HepG2 (cell line): ENCODE measurements around the gene HOXB5. TPM values are rescaled to one million over a fixed set of nuclear protein-coding genes. Genes with fewer than 3 reads are reported as not detected.

Source experiments
- ATAC-seq: fragments of 200-7000 bp; cut with Tn5 transposase; 3 replicates; pipeline ENCODE4 v1.9.1; 2020; ENCODE audit warnings: mild to moderate bottlenecking, moderate library complexity
- BruUV-seq: library from RNA; stranded (reverse); fragments of 400-500 nt; replicated peaks from 2 replicates; lab custom pipeline; 2021; lab: Mats Ljungman, UMichigan
- CTCF ChIA-PET: fragments of 300-600 bp; formaldehyde crosslinking; extraction: SDS; loops from one replicate; lab custom pipeline; 2021; ENCODE audit warnings: low total read pairs, inconsistent platforms, low intra/inter-chr PET ratio; lab: Yijun Ruan, JAX
- POLR2A ChIA-PET: fragments of 350-600 bp; sonication (Branson Sonifier 250); formaldehyde crosslinking; loops from one replicate; lab custom pipeline; 2020; ENCODE audit warnings: antibody characterized with exemption, inconsistent platforms; lab: Yijun Ruan, JAX
- DNase-seq: peaks from one replicate; pipeline ENCODE4 v3.0.0-alpha.2; 2015; ENCODE audit warnings: low spot score
- FAIRE-seq: peaks from 3 replicates; lab custom pipeline; 2011; peaks lifted over from hg19 to GRCh38; lab: Jason Lieb, UNC
- H2AFZ ChIP-seq: one replicate; pipeline ENCODE4 v1.6.1; 2011; ENCODE audit warnings: low read length, inconsistent platforms
- H3K27ac ChIP-seq: fragments of 300-600 bp; 3 replicates; pipeline ENCODE4 v1.8.0; 2011; ENCODE audit warnings: mixed run types, mild to moderate bottlenecking, mixed read lengths, low read length, inconsistent platforms; ENCODE audit not compliant: insufficient read depth; ENCODE audit errors: extremely low read length
- H3K27me3 ChIP-seq, 2 experiments: fragments of 200-600 bp in 1 of 2; 2 replicates in 1 of 2; 3 replicates in 1 of 2; pipeline versions ENCODE4 v1.6.0 to v1.8.0; 2011; ENCODE audit warnings: low read length in 2 of 2, mild to moderate bottlenecking in 2 of 2, moderate library complexity in 2 of 2, inconsistent platforms in 1 of 2; ENCODE audit not compliant: insufficient read depth in 2 of 2, control insufficient read depth in 1 of 2
- H3K36me3 ChIP-seq, 2 experiments: fragments of 200-600 bp in 1 of 2; replicated peaks in 1 of 2; 2 replicates in 1 of 2; 3 replicates in 1 of 2; pipeline versions ENCODE4 v1.5.1 to v1.8.0; 2011; ENCODE audit warnings: low read length in 2 of 2, inconsistent platforms in 1 of 2; ENCODE audit not compliant: insufficient read depth in 2 of 2, control insufficient read depth in 1 of 2
- H3K4me1 ChIP-seq: 2 replicates; pipeline ENCODE4 v1.5.1; 2012; ENCODE audit warnings: low read length, inconsistent platforms; ENCODE audit not compliant: insufficient read depth
- H3K4me2 ChIP-seq: 2 replicates; pipeline ENCODE4 v1.6.0; 2011; ENCODE audit warnings: low read depth, low read length, inconsistent platforms
- H3K4me3 ChIP-seq, 3 experiments: fragments of 200-600 bp in 1 of 3; sonication (generic), shearing (Covaris generic) in 1 of 3; replicated peaks in 1 of 3; 2 replicates each; pipeline ENCODE4 v1.5.1; 2011 to 2016; ENCODE audit warnings: low read length in 3 of 3, inconsistent platforms in 2 of 3, low read depth in 2 of 3, mild to moderate bottlenecking in 2 of 3, control low read depth in 1 of 3, mixed read lengths in 1 of 3; ENCODE audit not compliant: insufficient read depth in 1 of 3
- H3K79me2 ChIP-seq: one replicate; pipeline ENCODE4 v1.6.1; 2011; ENCODE audit warnings: low read length, inconsistent platforms; ENCODE audit not compliant: insufficient read depth
- H3K9ac ChIP-seq: 2 replicates; pipeline ENCODE4 v1.6.0; 2011; ENCODE audit warnings: mild to moderate bottlenecking, low read depth, low read length, inconsistent platforms; ENCODE audit not compliant: insufficient read depth
- H3K9me3 ChIP-seq: 2 replicates; pipeline ENCODE4 v1.5.1; 2012; ENCODE audit warnings: mild to moderate bottlenecking, low read length
- H4K20me1 ChIP-seq: 2 replicates; pipeline ENCODE4 v1.6.0; 2011; ENCODE audit warnings: inconsistent platforms, mild to moderate bottlenecking, low read length, moderate library complexity; ENCODE audit not compliant: insufficient read depth
- ELF4 ChIP-seq: sonication (generic); formaldehyde crosslinking; IDR thresholded peaks from 2 replicates; pipeline ENCODE4 v1.5.0; 2020; ENCODE audit warnings: missing genetic modification reagents, mild to moderate bottlenecking, moderate library complexity, borderline replicate concordance
- KDM5B ChIP-seq: sonication (generic); formaldehyde crosslinking; IDR thresholded peaks from 2 replicates; pipeline ENCODE4 v1.4.0; 2020; ENCODE audit warnings: missing genetic modification reagents, mild to moderate bottlenecking, borderline replicate concordance
- MIER3 ChIP-seq: IDR thresholded peaks from 2 replicates; pipeline ENCODE4 v1.6.1; 2016; ENCODE audit warnings: missing compliant biosample characterization, borderline replicate concordance
- PHF5A ChIP-seq: IDR thresholded peaks from one replicate; pipeline ENCODE4 v1.6.1; 2018; ENCODE audit warnings: low read depth, missing genetic modification reagents; ENCODE audit not compliant: unreplicated experiment
- PHF8 ChIP-seq: sonication (generic); formaldehyde crosslinking; IDR thresholded peaks from 2 replicates; pipeline ENCODE4 v1.5.0; 2020; ENCODE audit warnings: missing genetic modification reagents
- SRSF9 ChIP-seq: fragments of 200-400 bp; formaldehyde crosslinking; IDR thresholded peaks from 2 replicates; pipeline ENCODE4 v1.6.1; 2018; ENCODE audit warnings: borderline replicate concordance, mild to moderate bottlenecking, low read depth, low read length; ENCODE audit not compliant: insufficient read depth, poor library complexity, severe bottlenecking
- TFAP4 ChIP-seq: sonication (generic); IDR thresholded peaks from 2 replicates; pipeline ENCODE4 v1.6.1; 2016; ENCODE audit warnings: low read depth, borderline replicate concordance
- ZKSCAN8 ChIP-seq: IDR thresholded peaks from 2 replicates; pipeline ENCODE4 v1.6.1; 2016; ENCODE audit warnings: borderline replicate concordance, missing genetic modification reagents, missing compliant biosample characterization
- ZNF567 ChIP-seq: sonication (generic); formaldehyde crosslinking; IDR thresholded peaks from 2 replicates; pipeline ENCODE4 v1.8.1; 2023; ENCODE audit warnings: mild to moderate bottlenecking, missing genetic modification reagents, borderline replicate concordance
- ZNF605 ChIP-seq: sonication (generic); formaldehyde crosslinking; IDR thresholded peaks from 2 replicates; pipeline ENCODE4 v1.8.0; 2022; ENCODE audit warnings: mild to moderate bottlenecking, missing genetic modification reagents
- ZNF614 ChIP-seq: IDR thresholded peaks from 2 replicates; pipeline ENCODE4 v1.6.1; 2018; ENCODE audit warnings: missing biosample characterization, missing genetic modification reagents, inconsistent platforms, borderline replicate concordance
- ZNF782 ChIP-seq: sonication (generic); formaldehyde crosslinking; IDR thresholded peaks from 2 replicates; pipeline ENCODE4 v1.4.0; 2020; ENCODE audit warnings: missing genetic modification reagents, mild to moderate bottlenecking, borderline replicate concordance
- ZSCAN25 ChIP-seq: sonication (generic); formaldehyde crosslinking; IDR thresholded peaks from 2 replicates; pipeline ENCODE4 v1.8.0; 2022; ENCODE audit warnings: mild to moderate bottlenecking, missing genetic modification reagents
- WGBS: methylation state at CpG from one replicate; pipeline ENCODE4 v1.1.6; 2017; ENCODE audit warnings: low lambda C conversion rate; 5-methylcytosine and 5-hydroxymethylcytosine counted together
- in situ Hi-C: cut with HindIII; loops from 2 replicates; pipeline ENCODE4 v1.10.0; 2017; ENCODE audit warnings: low pct_unique_long_range_greater_than_20kb; ENCODE audit not compliant: extremely low pct_ligation_motif_present
- intact Hi-C: fragments of 100-400 bp; cut with micrococcal nuclease; formaldehyde crosslinking; loops from one replicate; pipeline ENCODE4 v1.10.0; 2022; ENCODE audit not compliant: unreplicated experiment
- polyA plus RNA-seq, 8 experiments: library from polyadenylated mRNA; depleted of rRNA in 3 of 8; stranded (reverse) in 7 of 8; unstranded in 1 of 8; fragments of >200 nt; fragmentation: Illumina TruSeq in 4 of 8; extraction: Trizol in 4 of 8; gene quantifications; 2 replicates each; pipeline versions ENCODE4 v1.2.1 to v1.2.3, GENCODE V29; 2011 to 2016; ENCODE audit warnings: low read depth in 4 of 8, missing spikeins in 1 of 8, mixed read lengths in 1 of 8; ENCODE audit not compliant: insufficient read depth in 1 of 8
- total RNA-seq, 5 experiments: library from RNA; depleted of rRNA; stranded (reverse); fragments of >200 nt; fragmentation: Illumina TruSeq; extraction: Trizol; gene quantifications; 2 replicates each; pipeline ENCODE4 v1.2.3, GENCODE V29; 2016; ENCODE audit warnings: low read depth in 1 of 5
- TF ChIP-seq, protein P1 (sequence below): fragments of 450-650 bp; IDR thresholded peaks from 2 replicates; pipeline ENCODE4 v1.6.1; 2017
- TF ChIP-seq, protein P2 (sequence below): sonication (generic); formaldehyde crosslinking; IDR thresholded peaks from 2 replicates; pipeline ENCODE4 v1.9.0; 2021; ENCODE audit warnings: missing genetic modification reagents, borderline replicate concordance
- TF ChIP-seq, protein P3 (sequence below): IDR thresholded peaks from 2 replicates; pipeline ENCODE4 v1.6.1; 2018; ENCODE audit warnings: missing genetic modification reagents

HOXB5 gene
- total and polyA plus RNA-seq, 2 of the 13 experiments (the other 11 are each of a cell fraction or from before 2014, with no cell fraction given) = not detected

DNA sequence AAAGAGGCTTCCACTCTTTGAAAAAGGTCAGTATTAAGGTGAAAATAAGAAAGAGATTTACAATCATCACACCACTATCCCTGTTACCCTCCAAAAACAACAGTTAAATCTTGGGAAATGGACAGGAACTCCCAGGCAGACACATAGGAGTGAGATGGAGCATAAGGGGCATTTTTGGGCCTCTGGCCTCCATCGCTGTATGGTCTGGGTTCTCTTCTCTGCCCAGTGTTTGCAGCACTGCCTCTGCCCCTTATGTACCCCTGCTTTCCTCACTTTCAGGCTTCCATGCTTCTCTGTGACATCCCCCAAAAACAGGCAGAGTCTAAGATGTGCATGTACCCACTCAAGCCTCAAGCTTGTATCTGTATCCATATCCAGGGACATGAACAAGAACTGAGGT lies 48.0 kb downstream of the HOXB5 start:
- POLR2A ChIA-PET = no interaction called here
- Histone ChIP-seq H3K79me2 (no peaks in the 10 kb centered on the region), H4K20me1 (no peaks in the 10 kb centered on the region; the same call in 1 of the 2 replicates), H3K27me3 (peaks cover 11 to 96% of the 10 kb centered on the region in 2 experiments), H3K9ac (no peak overlapping the region), H3K4me3 (no peak overlapping the region), H3K27ac (no peak overlapping the region), H3K36me3 (no peaks in the 10 kb centered on the region), H3K4me1 (no peaks in the 10 kb centered on the region), H3K4me2 (no peak overlapping the region), H3K9me3 (no peaks in the 10 kb centered on the region), H2AFZ (no peak overlapping the region)
- intact Hi-C loops = no loop called here
- no peak for DNase-seq
- TF ChIP-seq ELF4 (CRISPR knock-in tag) = no peak
- TF ChIP-seq ZNF605 (CRISPR knock-in tag) = no peak
- TF ChIP-seq PHF8 (CRISPR knock-in tag) = no peak
- no peak for TF ChIP-seq ZNF567 (CRISPR knock-in tag)
- TF ChIP-seq, protein P1, sequence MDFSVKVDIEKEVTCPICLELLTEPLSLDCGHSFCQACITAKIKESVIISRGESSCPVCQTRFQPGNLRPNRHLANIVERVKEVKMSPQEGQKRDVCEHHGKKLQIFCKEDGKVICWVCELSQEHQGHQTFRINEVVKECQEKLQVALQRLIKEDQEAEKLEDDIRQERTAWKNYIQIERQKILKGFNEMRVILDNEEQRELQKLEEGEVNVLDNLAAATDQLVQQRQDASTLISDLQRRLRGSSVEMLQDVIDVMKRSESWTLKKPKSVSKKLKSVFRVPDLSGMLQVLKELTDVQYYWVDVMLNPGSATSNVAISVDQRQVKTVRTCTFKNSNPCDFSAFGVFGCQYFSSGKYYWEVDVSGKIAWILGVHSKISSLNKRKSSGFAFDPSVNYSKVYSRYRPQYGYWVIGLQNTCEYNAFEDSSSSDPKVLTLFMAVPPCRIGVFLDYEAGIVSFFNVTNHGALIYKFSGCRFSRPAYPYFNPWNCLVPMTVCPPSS = no peak
- no peak for TF ChIP-seq MIER3 (CRISPR knock-in tag)
- TF ChIP-seq ZSCAN25 = no peak
- no peak for TF ChIP-seq ZNF782 (CRISPR knock-in tag)
- TF ChIP-seq ZNF614 (CRISPR knock-in tag) = no peak
- no peak for TF ChIP-seq KDM5B (CRISPR knock-in tag)
- TF ChIP-seq, protein P2, sequence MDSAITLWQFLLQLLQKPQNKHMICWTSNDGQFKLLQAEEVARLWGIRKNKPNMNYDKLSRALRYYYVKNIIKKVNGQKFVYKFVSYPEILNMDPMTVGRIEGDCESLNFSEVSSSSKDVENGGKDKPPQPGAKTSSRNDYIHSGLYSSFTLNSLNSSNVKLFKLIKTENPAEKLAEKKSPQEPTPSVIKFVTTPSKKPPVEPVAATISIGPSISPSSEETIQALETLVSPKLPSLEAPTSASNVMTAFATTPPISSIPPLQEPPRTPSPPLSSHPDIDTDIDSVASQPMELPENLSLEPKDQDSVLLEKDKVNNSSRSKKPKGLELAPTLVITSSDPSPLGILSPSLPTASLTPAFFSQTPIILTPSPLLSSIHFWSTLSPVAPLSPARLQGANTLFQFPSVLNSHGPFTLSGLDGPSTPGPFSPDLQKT (CRISPR knock-in tag) = no peak
- TF ChIP-seq TFAP4 = no peak
- TF ChIP-seq ZKSCAN8 (CRISPR knock-in tag) = no peak
- no peak for TF ChIP-seq SRSF9
- no peak for TF ChIP-seq PHF5A
- TF ChIP-seq, protein P3, sequence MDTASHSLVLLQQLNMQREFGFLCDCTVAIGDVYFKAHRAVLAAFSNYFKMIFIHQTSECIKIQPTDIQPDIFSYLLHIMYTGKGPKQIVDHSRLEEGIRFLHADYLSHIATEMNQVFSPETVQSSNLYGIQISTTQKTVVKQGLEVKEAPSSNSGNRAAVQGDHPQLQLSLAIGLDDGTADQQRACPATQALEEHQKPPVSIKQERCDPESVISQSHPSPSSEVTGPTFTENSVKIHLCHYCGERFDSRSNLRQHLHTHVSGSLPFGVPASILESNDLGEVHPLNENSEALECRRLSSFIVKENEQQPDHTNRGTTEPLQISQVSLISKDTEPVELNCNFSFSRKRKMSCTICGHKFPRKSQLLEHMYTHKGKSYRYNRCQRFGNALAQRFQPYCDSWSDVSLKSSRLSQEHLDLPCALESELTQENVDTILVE = no peak
- WGBS = 0% methylated on average over 1 of the region's 1 CpG
- no peak for ATAC-seq
- CTCF ChIA-PET = no interaction called here
- in situ Hi-C loops = no loop called here
- no TSS peak for BruUV-seq
- FAIRE-seq = no peak
